KG1 (cell line): ENCODE results near the gene SPHK1.
"Not testable (repeated sequence)": the region's sequence is repeated elsewhere in the genome, so short reads cannot be mapped to it uniquely, and the experiment has no call there.

Experiments
- DNase-seq: peaks from one replicate; lab custom pipeline; 2025; lab: John Stamatoyannopoulos, UW

SPHK1 gene, protein sequence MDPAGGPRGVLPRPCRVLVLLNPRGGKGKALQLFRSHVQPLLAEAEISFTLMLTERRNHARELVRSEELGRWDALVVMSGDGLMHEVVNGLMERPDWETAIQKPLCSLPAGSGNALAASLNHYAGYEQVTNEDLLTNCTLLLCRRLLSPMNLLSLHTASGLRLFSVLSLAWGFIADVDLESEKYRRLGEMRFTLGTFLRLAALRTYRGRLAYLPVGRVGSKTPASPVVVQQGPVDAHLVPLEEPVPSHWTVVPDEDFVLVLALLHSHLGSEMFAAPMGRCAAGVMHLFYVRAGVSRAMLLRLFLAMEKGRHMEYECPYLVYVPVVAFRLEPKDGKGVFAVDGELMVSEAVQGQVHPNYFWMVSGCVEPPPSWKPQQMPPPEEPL

DNA sequence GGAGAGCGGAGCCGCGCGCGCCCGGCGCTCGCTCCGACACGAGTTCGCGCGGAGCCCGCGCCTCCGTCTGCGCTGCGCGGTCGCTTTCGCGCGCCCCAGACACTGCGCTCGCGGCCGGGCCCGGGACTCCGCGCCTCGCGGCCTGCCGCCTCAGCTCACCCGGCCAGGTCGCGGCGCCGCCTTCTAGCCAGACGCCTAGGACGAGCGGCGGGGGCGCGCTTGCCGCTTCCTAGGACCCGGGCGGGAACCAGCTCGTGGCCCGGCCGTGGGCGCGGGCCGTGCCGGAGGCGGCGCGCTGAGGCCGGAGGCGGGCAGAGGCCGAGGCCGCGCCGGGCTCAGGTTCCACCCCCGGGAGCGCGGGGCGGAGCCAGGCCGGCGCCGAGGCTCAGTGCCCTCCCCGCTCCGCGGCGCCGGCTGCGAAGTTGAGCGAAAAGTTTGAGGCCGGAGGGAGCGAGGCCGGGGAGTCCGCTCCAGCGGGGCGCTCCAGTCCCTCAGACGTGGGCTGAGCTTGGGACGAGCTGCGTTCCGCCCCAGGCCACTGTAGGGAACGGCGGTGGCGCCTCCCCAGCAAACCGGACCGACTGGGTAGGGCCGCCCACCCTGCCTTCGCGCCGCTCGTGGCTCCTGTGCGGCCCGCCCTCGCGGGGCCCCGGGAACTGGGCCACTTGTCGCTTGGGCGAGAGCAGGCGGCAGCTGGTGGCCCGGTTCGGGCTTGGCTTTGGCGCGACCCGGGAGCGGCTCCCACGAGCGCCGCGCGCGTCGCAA, at the start of gene SPHK1:
Gene SPHK1 (plus strand): TSS at position 388 of the 765 bp plus-strand sequence. CDS start 1,036 bp downstream, outside the sequence.
- DNase-seq: peak; percentile 26

DNA sequence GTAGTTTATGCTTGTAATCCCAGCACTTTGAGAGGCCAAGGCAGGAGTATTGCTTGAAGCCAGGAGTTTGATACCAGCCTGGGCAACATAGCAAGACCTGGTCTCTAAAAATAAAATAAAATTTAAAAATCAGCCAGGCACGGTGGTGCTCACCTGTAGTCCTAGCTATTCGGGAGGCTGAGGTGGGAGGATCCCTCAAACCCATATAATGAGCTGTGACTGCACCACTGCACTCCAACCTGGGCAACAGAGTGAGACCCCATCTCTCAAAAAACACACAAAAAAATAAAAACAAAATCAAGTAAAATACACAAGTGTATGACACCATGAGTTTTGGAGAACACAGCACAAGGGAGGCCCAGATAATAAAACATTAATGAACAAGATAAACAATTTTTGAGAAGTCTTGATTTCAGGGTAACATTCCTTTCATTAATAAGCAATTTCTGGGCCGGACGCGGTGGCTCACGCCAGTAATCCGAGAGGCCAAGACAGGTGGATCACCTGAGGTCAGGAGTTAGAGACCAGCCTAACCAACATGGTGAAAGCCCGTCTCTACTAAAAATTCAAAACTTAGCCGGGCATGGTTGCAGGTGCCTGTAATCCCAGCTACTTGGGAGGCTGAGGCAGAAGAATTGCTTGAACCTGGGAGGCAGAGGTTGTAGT, 48.6 kb upstream of the SPHK1 start:
- no peak for DNase-seq

DNA sequence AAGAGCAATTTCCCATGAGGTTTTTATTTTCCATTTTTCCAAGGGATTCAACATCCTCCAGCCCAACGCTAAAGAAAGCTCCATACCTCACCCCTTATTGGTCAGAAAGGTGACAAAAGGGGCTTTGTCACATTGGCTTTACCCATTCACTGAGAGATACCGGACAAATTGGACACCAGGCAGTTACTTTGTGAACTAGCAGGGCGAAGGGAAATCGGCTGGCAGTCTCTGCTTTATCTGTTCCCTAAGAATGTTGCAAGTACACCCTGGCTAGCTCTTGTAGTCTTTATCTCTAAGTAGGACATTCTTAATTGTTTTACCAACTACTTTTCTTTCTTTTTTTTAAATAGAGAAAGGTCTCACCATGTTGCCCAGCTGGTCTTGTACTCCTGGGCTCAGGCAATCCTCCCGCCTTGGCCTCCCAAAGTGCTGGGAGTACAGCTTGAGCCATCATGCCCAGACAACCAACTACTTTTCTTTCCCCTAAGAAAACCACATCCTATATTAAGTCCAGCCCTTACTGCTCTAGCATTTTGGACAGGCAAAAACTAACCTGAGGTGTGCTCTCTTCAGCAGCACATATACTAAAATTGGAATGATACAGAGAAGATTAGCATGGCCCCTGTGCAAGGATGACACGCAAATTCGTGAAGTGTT, 47.5 kb upstream of the SPHK1 start:
- DNase-seq: no peak

DNA sequence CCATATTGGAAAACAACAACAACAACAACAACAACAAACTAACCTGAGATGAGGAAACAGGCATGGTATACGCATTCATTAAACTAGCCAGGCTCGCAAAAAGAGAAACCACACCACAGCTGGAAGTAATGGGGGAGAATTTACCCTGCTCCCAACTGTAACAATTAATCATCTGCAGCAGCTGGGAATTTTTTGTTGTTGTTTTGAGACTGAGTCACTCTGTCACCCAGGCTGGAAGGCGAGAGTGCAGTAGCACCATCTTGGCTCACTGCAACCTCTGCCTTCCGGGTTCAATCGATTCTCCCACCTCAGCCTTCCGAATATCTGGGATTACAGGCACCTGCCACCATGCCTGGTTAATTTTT, 47.0 kb upstream of the SPHK1 start:
- DNase-seq: no peak

DNA sequence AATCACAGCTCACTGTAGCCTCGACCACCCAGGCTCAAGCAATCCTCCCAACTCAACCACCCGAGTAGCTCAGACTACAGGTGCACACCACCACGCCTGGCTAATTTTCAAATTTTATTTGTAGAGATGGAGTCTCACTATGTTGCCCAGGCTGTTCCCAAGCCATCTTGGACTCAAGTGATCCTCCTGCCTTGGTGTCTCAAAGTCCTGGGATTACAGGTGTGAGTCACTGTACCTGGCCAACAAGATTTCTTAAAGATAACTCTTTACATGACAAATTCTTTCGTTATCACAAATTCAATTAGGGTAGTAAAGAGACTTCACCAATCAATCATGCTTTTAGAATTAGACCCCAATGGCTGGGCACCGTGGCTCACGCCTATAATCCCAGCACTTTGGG, 43.1 kb upstream of the SPHK1 start:
- no peak for DNase-seq

DNA sequence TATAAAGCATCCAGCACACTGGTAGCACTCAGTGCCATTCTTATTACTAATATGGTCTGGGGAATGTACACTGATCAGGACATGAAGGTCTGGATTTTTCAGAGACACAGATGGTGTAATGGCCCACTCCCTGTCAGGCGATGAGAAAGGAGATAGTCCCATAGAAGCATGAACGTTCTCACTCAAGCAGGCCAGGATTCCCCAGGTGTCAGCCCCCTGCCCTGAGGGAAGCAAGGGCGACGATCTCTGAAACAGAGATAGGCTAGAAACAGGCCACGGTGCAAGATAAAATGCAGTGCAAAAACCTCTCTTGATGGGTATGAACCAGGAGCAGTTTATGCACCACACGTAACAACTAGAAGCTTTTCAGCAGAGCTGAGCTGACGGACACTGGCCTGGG, 41.3 kb upstream of the SPHK1 start:
- no peak for DNase-seq

DNA sequence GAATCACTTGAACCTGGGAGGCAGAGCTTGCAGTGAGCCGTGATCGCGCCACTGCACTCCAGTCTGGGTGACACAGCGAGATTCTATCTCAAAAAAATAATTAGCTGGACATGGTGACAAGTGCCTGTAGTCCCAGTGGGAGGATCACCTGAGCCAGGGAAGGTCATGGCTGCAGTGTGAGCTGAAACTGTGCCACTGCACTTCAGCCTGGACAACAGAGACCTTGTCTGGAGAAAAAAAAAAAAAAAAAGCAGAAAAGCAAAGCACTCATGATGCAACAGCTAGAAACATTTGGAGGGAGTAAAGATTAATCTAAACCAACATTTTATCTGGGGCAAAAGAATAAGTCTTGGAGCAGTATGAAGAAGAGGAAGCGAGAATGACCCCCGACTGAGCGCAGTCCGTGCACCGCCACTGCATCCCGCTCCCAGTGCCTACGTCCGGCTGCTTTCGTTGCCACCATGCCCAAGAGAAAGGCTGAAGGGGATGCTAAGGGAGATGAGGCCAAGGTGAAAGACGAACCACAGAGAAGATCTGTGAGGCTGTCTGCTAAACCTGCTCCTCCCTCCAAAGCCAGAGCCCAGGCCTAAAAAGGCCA, 38.9 kb upstream of the SPHK1 start:
- DNase-seq: no peak

DNA sequence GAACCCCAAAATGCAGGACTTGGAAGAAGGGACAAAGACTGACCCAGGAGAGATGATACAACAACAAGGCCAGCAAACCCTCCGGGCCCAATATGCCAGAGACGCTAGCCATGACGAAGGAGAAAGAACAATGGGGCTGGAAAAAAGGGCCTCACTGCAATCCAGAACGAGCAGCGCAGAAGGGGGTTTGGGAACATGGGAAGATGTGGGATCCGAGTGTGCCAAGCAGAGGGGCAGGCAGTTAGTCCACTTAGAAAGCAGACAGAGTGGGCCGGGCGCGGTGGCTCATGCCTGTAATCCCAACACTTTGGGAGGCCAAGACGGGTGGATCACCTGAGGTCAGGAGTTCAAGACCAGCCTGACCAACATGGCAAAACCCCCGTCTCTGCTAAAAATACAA, 37.5 kb upstream of the SPHK1 start:
- DNase-seq: not testable (repeated sequence)

DNA sequence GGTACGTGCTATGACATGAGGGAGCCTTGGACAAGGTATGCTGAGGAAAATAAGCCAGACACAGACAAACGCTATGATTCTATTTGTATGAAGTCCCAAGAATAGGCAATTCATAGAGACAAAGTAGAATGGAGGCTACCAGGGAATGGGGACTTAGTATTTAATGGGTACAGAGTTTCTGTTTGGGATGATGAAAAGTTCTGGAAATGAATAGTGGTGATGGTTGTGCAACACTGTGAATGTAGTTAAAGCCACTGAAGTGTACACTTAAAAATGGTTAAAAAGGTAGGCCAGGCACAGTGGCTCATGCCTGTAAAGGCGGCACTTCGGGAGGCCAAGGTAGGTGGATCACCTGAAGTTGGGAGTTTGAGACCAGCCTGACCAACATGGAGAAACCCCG, 33.9 kb upstream of the SPHK1 start:
- no peak for DNase-seq

DNA sequence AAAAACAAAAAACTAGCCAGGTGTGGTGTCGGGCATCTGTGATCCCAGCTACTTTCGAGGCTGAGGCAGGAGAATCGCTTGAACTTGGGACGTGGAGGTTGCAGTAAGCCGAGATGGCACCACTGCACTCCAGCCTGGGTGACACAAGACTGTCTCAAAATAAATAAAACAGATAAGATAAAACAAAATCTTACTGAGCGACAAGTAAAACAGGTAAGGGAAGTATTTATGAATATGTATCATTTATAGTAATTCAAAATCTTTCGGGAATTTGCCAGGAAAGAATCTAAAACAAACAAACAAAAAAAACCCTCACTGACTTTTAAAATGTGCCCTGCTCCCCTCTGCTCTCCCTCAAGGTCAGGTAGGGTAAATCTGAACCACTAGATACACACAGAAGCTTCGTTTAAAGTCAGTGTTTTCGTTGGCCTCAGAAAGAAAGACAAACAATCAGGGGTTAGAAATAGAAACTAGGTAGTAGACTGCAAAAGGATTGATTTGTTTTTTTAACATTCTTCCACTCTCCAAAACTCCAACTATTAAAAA, 32.8 kb upstream of the SPHK1 start:
- no peak for DNase-seq

DNA sequence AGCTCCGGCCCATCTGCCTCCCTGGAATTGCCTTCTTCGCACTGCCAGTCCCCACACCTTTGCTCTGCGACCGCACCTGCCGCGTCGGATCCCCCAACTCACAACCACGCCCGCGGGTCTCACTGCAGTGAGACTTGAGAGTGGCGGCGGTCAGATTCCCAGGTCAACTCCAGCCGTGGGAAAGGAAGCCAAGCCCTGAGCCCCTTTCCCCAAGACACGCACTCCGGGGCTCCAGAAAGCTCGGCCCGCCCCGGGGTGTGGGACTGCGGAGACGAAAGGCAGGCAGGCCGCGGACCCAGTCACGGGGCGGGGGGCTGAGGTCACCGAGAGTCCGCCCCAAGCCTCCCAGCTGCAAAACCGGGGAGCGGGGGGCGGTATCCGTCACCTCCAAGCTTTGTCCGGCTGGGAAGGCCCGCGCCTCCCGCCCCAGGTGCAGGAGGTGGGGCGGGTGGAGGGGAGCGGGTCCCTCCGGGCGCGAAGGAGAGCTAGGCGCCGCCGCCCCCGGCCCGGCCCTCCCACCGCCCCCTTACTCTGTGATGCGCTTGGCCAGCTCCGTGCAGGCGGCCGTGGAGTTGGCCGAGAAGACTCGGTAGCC, 31.3 kb upstream of the SPHK1 start:
- DNase-seq: no peak

DNA sequence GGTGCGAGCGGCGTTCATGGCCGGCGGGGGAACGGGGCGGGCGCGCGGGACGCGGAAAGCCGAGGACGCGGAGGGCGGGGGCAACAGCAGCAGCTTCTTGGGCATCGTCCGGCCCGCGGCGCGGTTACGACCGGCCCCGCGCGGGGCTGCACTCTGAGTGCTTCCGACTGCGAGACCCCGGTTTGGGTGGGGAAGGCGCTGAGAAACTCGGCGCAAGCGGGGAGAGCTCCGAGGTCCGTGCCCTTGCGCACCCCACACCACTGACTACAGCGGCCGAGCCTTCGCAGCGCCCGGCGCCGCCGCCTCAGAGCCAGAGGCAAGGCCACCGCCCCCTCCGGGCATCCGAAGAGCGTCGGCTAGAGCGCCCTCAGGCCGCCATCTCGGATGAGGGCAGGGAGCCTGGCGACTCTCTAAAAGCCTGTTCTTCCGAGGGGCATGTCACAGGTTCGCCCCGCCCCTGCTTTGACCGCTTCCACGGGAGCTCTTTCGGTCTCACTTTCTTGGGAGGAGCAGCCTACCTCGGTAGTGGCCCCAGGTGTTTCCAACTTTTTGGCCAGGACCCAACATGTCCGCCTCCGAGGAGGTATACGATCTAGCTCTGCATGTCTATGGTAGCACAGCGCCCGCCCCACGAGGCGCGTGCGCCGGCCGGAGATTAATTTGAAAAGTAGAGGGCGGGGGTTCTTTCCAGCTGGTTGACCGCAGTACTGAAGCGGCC, 30.7 kb upstream of the SPHK1 start, which contains the start of gene PRPSAP1:
Gene PRPSAP1 (minus strand): TSS at position 318 of the 718 bp plus-strand sequence. CDS start 213 bp downstream, at position 105.
- DNase-seq: peak; percentile 96

DNA sequence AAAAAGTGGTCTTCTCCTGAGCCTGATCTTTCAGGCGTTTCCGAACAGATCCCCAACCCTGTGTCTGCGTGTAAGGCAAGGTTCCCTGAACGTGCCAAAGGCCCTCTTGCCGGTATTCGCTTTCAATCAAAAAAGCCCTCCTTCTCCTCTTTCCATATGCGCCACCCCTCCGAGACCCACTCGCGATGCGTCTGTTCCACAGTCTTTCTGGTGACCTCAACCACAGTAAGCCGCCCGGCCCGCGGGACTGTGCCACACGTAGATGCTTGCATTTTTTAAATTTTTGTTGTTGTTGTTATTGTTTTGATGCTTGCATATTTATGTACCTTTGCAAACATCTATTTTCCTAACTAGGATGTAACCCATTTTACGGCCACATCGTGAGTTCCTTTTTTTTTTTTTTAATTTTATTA, 30.1 kb upstream of the SPHK1 start:
- DNase-seq: no peak

DNA sequence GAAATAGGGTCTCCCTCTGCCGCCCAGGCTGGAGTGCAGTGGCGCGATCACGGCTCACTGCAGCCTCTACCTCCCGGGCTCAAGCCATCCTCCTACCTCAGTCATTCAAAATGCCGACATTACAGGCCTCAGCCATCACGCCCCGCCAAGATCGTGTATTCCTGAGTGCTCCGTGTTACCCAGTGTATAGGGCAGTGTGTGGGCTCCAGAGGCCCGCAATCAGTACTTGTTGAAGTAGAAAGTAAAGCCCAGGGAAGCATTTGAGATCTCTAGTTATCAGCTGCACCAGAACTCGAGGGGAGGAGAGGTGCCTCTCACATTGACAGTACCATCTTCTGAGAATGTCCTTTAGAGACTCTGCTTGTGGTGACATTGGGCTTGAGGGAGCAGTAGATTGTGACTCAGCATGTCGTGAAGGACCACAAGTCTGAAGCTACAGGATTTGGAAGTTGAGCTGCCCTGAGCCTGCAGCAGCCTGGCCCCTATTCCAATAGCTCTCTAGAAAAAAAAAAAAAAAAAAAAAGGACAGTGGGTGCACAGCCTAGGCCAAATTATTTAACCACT, 29.6 kb upstream of the SPHK1 start:
- peak; percentile 8 for DNase-seq

DNA sequence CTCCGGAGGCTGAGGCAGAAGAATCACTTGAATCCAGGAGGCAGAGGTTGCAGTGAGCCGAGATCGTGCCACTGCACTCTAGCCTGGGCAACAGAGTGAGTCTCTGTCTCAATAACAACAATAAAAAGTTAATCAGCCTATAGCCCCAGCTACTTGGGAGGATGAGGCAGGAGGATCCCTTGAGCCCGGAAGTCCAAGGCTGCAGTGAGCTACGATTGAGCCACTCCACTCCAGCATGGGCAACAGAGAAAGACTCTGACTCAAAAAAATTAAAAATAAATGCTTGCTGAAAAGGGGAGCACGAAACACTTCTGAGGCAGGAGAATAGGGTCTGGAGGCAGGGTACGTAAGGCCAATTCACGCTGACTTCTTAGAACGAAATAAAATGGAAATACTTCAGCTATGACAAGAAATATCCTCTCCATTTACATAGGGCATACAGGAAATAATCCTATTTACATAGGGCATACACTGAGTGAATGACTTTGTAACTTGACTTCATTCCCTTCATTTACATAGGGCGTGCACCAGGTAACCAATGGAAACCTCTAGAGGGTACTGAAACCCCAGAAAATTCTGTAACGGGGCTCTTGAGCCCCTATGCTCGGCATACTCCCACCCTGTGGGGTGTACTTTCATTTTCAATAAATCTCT, 27.5 kb upstream of the SPHK1 start:
- no peak for DNase-seq

DNA sequence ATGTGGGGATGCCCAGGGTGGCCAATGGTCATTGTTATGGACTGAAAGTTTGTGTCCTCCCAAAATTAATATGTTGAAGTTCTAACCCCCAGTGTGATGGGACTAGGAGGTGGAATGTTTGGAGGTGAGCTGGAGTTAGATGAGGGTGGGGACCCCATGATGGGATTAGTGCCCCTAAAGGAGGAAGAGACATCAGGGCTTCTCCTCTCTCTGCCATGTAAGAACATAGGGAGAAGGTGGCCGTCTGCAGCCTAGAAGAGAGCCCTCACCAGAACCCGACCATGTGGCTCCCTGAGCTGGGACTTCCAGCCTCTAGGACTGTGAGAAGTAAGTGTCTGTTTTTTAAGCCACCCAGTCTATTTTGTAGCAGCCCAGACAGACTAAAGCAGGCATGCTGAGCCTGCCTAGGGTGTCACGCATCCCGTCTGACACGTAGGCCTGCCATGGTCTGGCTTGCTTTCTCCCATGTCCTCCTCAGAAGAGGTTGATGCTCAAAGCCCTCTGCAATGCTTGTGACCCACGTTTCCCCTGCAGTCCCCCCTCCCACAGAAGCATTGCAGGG, 26.7 kb upstream of the SPHK1 start:
- DNase-seq: no peak

DNA sequence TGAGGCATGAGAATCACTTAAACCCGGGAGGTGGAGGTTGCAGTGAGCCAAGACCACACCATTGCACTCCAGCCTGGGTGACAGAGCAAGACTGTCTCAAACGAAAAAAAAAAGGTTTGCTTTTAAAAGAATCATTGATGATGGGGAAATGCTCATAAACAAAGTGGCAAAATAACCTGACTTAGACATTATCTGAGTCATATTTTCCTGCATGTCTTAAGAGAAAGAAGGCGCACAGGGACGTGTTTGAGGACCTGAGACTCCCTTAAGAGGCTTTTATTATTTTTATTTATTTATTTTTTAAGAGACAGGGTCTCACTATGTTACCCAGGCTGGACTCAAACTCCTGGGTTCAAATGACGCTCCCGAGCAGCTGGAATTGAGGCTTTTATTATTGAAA, 25.0 kb upstream of the SPHK1 start:
- DNase-seq: no peak

DNA sequence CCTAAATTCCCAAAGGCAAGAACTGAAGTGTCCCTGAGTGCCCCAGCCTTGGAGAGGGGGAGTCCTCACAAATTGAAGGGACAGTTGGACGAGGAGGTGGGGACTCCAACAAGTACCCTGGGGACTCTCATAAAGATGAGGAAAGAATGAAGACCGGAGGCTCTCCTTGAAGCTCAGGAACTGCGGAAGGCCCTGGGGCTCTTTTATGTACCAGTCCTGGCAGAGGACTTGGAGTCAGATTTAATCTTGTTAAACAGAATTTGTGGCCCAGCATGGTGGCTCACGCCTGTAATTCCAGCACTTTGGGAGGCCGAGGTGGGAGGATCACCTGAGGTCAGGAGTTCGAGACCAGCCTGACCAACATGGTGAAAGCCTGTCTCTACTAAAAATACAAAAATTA, 24.6 kb upstream of the SPHK1 start:
- not testable (repeated sequence) for DNase-seq

DNA sequence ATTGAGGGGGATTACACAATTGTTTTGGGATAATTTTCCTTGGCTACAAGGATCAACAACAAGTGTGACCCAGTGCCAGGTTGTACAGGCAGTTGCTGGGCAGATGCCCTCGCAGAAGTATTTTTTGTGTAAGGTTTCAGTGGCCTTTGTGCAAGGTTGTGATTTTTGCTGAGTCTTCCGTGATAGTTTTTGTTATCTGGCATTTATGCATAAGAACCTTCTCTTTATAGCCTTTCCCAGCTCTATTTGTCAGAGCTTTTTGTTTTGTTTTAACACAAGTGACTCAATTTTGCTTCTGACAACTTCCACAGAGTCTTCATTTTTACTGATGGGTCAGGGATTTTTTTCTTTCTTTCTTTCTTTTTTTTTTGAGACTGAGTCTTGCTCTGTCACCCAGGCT, 23.9 kb upstream of the SPHK1 start:
- no peak for DNase-seq
